ENCODE data around the gene VASH2.
"Not testable (repeated sequence)": the region's sequence is repeated elsewhere in the genome, so short reads cannot be mapped to it uniquely, and the experiment has no call there.

The VASH2 gene

GRCh38 chr1:212960932-212961331 lies 10.6 kb downstream of the VASH2 start:
- H3K4me3 ChIP-seq (replicated peaks; ENCODE audit: low read depth, low read length): no peak overlapping the region
- H3K27me3 ChIP-seq (replicated peaks; ENCODE audit: control insufficient read depth, insufficient read depth, low read length): no peaks in the 10 kb centered on the region
- TF ChIP-seq CTCF (IDR thresholded peaks at IDR 0.05; ENCODE audit: insufficient read depth, low read length, poor library complexity, severe bottlenecking): no peak
- peaks cover 21% of the 10 kb centered on the region for H3K36me3 ChIP-seq (ENCODE audit: control insufficient read depth, insufficient read depth, low read length)
- DNase-seq (ENCODE audit: extremely low read depth, insufficient read length): no peak

GRCh38 chr1:212962509-212962908 lies 12.2 kb downstream of the VASH2 start:
- peaks cover 31% of the 10 kb centered on the region for H3K36me3 ChIP-seq (ENCODE audit: control insufficient read depth, insufficient read depth, low read length)
- no peak overlapping the region for H3K4me3 ChIP-seq (replicated peaks; ENCODE audit: low read depth, low read length)
- no peak for TF ChIP-seq CTCF (IDR thresholded peaks at IDR 0.05; ENCODE audit: insufficient read depth, low read length, poor library complexity, severe bottlenecking)
- DNase-seq (ENCODE audit: extremely low read depth, insufficient read length): no peak
- H3K27me3 ChIP-seq (replicated peaks; ENCODE audit: control insufficient read depth, insufficient read depth, low read length): no peaks in the 10 kb centered on the region

- no peak overlapping the region for H3K4me3 ChIP-seq (replicated peaks; ENCODE audit: low read depth, low read length)
Observed at GRCh38 chr1:212964102-212964501, 13.8 kb downstream of the VASH2 start.

GRCh38 chr1:212964993-212965392 lies 14.7 kb downstream of the VASH2 start:
- H3K4me3 ChIP-seq (replicated peaks; ENCODE audit: low read depth, low read length); DNase-seq (ENCODE audit: extremely low read depth, insufficient read length); H3K27me3 ChIP-seq (replicated peaks; ENCODE audit: control insufficient read depth, insufficient read depth, low read length): not testable (repeated sequence)
- peaks cover 32% of the 10 kb centered on the region for H3K36me3 ChIP-seq (ENCODE audit: control insufficient read depth, insufficient read depth, low read length)

More at GRCh38 chr1:212964102-212964501, 13.8 kb downstream of the VASH2 start:
- Histone ChIP-seq H3K36me3 (ENCODE audit: control insufficient read depth, insufficient read depth, low read length) (peaks cover 30% of the 10 kb centered on the region), H3K27me3 (replicated peaks; ENCODE audit: control insufficient read depth, insufficient read depth, low read length) (no peaks in the 10 kb centered on the region)
- DNase-seq (ENCODE audit: extremely low read depth, insufficient read length): no peak
- no peak for TF ChIP-seq CTCF (IDR thresholded peaks at IDR 0.05; ENCODE audit: insufficient read depth, low read length, poor library complexity, severe bottlenecking)

GRCh38 chr1:212966616-212967015 lies 16.3 kb downstream of the VASH2 start:
- H3K4me3 ChIP-seq (replicated peaks; ENCODE audit: low read depth, low read length): no peak overlapping the region
- TF ChIP-seq CTCF (IDR thresholded peaks at IDR 0.05; ENCODE audit: insufficient read depth, low read length, poor library complexity, severe bottlenecking): no peak
- H3K36me3 ChIP-seq (ENCODE audit: control insufficient read depth, insufficient read depth, low read length): peaks cover 34% of the 10 kb centered on the region
- H3K27me3 ChIP-seq (replicated peaks; ENCODE audit: control insufficient read depth, insufficient read depth, low read length): no peaks in the 10 kb centered on the region
- DNase-seq (ENCODE audit: extremely low read depth, insufficient read length): no peak

- no peaks in the 10 kb centered on the region for H3K27me3 ChIP-seq (replicated peaks; ENCODE audit: control insufficient read depth, insufficient read depth, low read length)
- peak; percentile 60 for TF ChIP-seq CTCF (IDR thresholded peaks at IDR 0.05; ENCODE audit: insufficient read depth, low read length, poor library complexity, severe bottlenecking)
- no peak for DNase-seq (ENCODE audit: extremely low read depth, insufficient read length)
Observed at GRCh38 chr1:212967801-212968200, 17.5 kb downstream of the VASH2 start.

More at GRCh38 chr1:212967801-212968200, 17.5 kb downstream of the VASH2 start:
- Histone ChIP-seq H3K36me3 (ENCODE audit: control insufficient read depth, insufficient read depth, low read length) (peaks cover 35% of the 10 kb centered on the region), H3K4me3 (replicated peaks; ENCODE audit: low read depth, low read length) (no peak overlapping the region)

Measured in GM06990 (cell line).